Measurements from ENCODE around the gene ZFHX3.

ZFHX3 gene

DNA sequence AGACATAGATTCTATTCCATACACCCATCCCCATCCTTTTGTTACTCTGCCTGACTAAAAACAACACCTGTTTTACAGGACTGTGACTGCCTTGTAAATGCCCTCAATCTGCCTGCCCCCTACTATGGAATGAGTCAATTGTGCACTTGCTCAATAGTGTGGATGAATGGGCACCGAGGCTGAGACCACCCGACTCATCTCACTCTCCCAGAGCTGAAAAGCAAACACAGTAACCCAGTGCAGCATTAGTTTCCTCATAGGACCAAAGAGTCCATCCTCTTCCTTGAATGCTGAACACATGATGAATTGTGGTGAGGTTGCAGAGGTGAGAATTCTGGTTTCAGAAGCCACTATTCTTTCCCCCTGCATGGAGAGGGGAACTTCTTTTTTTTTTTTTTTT is 233.7 kb downstream of the ZFHX3 start:
- no peak for DNase-seq

- no peak for DNase-seq
Observed at GRCh38 chr16:72812672-72813071, 235.3 kb downstream of the ZFHX3 start.

- DNase-seq = no peak
Observed at GRCh38 chr16:72811876-72812275, 236.1 kb downstream of the ZFHX3 start.

DNA sequence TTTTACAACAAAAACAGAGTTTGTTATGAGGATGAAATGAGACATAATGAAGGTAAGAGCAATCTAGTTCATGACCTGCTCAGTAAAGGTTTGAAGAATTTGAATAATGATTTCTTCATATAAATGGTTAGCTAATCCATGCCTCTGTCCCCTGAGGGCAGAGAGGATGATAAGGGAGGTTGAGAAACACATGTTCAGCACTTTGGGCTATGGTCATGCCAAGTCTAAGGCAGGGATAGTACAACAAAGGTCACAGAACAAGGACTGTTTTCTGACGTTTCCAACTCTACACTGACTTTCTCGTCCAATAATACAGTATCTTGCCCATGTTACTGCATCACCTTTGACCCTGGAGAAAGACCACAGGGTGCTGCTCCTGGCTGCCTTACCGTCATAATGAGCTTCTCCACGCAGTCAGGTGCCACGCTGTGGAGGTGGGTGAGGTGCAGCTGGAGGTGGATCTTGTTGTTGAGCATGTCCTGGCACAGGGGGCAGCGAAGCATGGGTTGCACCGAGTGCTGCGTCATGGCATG is 236.7 kb downstream of the ZFHX3 start:
- no peak for DNase-seq

GRCh38 chr16:72810480-72810879 is 237.4 kb downstream of the ZFHX3 start:
- DNase-seq = no peak

GRCh38 chr16:72809446-72809845 is 238.5 kb downstream of the ZFHX3 start:
- no peak for DNase-seq

- DNase-seq = no peak
Observed at GRCh38 chr16:72808754-72809153, 239.2 kb downstream of the ZFHX3 start.

DNA sequence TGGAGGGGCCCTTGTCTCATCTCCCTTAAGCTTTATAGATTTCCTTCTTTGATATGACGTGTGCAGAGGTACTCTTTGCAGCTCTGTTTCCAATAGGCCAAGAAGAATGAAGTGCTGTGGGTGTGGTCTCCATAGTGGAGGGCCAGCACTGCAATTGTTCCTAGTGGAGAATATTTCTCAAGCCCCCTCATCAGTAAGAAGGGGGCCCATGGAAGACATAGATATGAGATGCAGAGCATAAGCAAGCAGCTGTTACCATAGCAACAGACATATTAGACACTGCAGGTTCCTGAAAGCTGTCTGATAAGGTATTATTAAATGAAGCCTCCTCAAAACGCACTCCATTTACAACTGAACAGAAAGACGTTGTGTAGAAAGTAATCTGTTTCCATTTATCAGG is 240.7 kb downstream of the ZFHX3 start:
- no peak for DNase-seq

DNA sequence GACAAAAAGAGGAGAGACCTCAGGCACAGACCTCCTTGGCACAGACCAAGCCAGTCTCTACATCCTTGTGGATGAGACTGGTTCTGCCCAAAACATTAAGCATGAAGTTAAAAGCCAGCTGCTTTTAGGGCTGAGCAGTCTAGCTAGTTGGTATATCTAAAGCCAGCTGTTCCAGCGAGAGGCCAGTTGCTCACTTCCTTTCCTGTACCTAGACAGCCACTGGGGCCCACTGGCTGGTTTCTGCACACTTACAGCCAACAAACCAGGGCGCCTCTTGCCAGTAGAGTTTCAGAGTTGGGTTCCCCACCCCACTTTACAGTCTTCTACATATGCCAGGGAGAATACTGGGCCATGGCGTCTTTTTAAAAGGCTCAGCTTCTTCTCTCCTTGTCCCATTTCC is 242.4 kb downstream of the ZFHX3 start:
- no peak for DNase-seq

DNA sequence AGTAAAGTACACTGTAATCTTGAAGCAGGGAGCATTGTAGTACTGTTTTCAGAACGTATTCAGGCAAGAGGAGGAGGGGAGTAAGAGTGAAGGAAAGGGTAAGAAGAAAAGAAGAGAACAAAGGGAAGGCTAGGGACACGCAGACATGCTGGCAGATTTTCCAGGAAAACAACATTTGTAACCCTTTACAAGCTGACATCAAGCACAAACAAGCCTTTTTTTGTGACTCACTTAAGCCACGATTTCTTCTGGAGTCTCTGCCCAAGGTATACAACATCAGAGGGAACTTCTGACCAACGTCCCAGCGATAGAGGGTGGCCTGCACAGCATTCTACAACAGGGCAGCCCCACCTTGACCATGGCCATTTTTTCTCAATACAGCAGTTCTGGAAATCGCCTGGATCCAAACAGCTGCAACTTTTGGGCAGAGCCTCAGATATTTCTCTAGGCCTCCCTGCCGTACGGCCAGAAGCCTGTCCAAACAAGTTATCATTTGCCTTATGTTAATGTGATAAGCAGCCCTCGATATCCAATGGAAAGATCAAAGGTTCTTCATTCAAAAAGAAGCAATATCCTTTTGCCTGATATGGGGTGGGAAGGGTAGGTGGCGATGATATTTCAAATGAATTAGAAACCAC is 247.3 kb downstream of the ZFHX3 start:
- DNase-seq = no peak

DNA sequence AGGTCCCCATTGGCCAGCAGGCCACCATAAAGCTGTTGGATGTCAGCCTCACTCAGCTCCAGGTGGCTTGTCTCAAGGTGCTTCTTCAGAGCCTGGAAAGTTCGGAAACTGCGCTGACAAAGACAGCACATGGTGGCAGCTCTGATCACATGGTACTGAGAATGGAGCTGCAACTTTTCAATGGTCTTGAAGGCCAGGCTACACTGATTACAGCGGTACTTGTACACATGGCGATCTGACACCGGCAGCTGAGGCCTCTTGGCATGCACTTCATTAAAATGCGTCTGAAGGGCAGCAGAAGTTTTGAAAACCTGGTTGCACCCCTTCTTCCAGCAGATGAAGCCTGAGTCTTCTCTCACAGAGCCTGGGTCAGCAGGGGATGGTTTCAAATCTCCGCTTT is 249.7 kb downstream of the ZFHX3 start:
- no peak for DNase-seq

DNA sequence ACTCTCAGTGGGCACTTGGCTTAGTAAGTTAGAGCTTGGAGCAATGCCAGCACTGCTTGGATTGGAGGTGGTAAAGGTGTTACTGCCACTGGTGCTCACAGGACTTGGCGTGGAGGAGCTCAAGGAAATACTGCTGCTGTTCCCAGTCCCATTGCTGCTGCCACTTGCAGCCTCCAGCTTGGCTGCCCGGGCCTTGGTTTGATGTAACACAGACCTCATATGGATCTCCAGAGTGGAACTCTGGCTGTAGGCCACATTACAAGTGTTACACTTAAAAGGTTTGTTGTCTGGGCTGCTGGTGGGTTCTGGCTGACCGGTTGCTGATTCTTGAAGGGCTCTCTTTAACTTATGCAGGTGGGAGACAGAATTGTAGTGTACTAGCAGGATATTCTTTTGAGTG is 250.3 kb downstream of the ZFHX3 start:
- no peak for DNase-seq

DNA sequence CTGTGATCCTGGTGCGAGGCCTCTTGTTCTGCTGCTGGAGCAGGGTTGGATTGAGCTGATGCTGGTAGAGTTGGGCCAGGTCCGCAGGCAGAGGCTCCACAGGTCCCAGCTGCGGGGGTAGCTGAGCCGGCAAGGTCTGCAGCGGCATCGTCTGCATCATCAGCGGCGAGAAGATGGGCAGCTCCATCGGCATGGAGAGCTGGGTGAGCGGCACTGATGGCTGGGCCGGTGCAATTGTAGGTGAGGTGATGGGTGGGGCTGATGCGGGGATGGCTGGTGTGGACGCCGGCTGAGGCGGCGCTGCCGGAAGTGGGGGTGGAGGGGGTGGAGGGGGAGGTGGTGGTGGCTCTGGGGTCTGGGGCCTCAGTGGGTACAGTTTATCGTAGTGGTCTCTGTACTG is 251.7 kb downstream of the ZFHX3 start:
- DNase-seq = no peak

DNA sequence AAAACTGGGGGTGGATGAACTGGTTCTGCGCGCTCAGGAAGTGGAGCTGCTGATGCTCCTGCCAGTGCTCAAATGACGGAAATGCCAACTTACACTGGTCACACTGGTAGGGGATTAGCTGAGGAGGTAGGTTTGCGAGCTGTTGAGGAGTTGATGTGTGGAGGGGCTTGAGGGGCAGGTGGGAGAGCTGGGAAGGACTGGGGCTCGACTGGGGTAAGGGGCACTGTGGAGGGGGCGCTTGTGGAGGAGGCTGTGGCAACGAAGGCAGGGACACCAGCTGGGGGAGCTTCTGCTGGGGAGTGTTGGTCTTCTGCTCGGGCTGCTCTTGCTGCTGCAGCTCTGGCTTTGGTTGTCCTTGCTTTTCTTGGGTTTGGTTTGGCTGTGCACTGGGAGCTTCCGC is 252.9 kb downstream of the ZFHX3 start:
- no peak for DNase-seq

DNA sequence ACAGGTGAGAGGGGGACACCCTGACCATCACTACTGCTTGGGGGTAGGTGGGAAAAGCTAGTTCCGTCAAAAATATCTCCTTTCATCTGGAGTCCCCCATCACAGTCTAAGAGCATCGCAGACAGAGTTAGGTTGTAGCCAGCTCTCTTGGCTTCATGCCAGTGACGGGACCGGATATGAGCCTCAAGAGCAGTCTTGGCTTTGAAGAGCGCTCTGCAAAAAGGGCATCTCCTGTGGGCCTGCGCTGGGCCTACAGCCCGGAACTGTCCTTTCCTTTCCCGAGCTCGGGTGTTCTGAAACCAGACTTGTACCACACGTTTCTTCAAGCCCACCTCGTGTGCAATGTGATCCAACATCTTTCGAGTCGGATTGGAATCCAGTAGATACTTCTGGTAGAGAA is 253.6 kb downstream of the ZFHX3 start:
- DNase-seq = no peak

DNA sequence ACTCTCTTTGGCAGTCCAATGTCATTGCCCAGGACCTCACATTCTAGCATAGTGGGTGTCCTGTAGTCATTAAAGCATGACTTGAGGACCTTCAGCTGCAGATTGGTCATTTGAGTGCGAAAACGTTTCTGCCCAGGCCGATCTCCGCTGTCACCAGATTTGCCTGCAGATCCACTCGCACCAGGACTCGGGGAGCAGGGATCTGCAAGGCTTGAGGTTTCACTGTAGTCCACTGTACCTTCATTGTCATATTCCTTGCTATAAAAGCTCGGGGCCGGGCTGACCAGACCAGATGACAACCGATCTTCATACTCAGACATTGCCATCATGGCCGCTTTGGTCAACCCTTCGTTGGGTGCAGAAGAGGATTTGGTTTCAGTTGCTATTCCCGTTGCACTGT is 254.2 kb downstream of the ZFHX3 start:
- no peak for DNase-seq

GRCh38 chr16:72793017-72793416 is 254.9 kb downstream of the ZFHX3 start:
- no peak for DNase-seq

DNA sequence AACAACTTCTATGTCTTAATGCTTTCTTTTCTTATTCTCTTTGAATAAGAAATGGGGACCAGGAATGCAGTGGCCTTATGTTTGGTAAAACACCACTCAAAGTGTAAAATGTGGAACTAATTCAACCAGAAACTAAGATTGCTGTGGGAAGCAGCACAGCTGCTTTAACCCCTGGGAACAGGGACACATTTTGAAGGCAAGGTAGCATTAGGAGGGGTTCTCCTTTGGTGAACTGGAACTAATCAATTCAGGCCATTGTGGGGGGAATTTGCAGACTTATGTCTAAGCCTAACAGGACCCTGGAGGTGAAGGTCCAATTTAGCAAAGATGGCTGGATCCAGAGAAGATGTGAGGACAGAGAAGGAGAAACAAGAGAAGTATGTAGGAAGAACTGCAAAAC is 256.1 kb downstream of the ZFHX3 start:
- DNase-seq = no peak

DNA sequence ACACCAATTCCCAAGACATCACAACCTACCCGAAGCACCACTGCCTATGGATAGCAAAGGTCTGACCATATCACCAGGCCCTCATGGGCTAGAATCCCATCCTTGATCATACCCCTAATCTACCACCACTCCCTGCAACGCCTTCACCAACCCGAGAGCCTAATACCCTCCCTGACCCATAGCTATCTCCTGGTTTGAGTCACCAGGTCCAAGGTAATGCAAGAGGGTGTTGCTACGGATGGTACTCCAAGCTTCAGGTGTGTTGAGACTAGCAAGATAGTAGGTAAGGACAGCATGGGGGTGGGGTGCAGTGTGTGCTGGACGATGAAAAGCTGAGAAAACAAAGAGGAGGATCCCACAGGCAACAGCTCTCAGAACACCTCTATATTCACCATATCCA is 258.0 kb downstream of the ZFHX3 start:
- DNase-seq = no peak

DNA sequence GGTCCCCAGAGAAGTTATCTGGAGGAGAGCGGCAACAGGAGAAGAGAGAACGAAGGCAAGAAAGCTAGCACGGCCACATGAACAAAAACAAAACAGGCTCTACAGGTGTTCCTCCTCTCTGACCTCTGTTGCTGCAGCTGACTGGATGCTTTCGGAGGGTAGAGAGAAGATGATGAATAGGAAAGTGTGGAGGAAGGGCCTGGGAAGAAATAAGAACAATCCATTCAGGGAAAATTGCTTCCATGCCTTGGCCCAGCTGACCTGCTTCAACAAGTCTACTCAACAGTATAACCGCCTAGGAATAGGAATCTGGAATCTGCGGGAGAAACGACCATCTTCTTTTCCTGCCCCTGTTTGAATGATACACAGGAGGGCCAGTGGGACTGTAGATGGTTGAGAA is 258.5 kb downstream of the ZFHX3 start:
- no peak for DNase-seq

DNA sequence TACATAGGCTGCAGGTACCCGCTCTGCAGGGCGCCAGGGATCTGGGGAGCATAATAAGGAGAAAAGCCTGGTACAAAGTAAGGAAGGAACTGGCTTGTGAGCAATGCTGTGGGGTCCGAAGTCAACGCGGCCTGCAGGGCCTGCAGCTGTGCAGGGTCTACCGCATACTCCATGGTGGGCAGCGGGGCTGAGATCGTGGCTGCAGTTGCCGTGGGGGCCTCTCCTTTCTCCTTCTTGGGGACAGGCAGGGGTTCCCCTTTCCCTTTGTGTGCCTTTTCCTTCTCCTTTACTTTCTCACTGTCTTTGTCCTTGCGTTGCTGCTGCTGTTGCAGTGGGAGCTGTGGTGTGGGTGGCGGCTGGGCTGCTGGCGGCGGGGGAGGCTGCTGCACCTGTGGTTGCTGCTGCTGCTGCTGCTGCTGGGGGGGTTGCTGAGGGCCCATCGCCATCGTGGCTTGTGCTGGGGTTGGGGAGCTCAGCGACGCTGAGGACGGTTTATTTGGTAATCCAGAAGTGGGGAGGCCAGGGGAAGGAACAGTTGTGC is 259.6 kb downstream of the ZFHX3 start:
- DNase-seq = no peak

GRCh38 chr16:72787514-72788268 is 260.2 kb downstream of the ZFHX3 start:
- DNase-seq = peak; percentile 85

GRCh38 chr16:72787130-72787513 is 260.8 kb downstream of the ZFHX3 start:
- no peak for DNase-seq

GRCh38 chr16:72786606-72787005 is 261.3 kb downstream of the ZFHX3 start:
- no peak for DNase-seq

Data from activated CD8-positive, alpha-beta memory T cell treated with anti-CD3 and anti-CD28 coated beads, Interleukin-2, amount 50 U/mL, for 48 hours (primary cell).